Left hindlimb (tissue), 1 donor: Measurements from ENCODE around the gene CAMTA2.

Source experiments
- DNase-seq: peaks from one replicate; pipeline ENCODE4 v3.0.0-alpha.2; 2018

CAMTA2 gene

DNA sequence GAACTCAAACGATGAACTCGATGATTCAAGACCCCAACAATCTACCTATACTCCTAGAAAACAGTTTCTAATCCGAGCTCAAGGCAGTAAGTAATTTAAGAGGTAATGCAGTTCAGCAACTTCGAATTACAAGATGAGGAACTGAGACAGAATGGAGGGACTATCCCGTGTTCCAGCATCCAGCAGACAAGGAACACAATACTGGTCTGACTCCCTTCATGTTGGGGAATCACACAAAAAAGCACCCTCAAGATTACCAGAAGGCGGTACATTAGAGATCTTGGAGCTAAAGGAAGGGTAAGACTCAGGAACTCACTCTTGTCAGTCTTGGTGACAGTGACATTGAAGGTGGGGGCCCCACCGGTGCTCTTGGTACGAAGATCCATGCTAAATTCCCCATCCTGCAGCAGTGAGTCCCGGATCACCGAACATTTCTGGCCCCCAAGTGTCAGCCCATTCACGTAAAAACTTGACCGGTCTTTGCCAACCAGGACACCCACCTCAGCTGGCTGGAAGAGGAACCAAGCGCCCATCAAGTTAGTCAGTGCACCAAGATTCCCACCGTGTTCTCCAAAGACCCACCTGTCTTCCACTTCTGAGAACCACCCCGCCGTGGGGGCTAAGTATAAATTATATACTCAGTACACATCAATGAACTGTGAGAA, 41.0 kb downstream of the CAMTA2 start:
- DNase-seq: no peak

DNA sequence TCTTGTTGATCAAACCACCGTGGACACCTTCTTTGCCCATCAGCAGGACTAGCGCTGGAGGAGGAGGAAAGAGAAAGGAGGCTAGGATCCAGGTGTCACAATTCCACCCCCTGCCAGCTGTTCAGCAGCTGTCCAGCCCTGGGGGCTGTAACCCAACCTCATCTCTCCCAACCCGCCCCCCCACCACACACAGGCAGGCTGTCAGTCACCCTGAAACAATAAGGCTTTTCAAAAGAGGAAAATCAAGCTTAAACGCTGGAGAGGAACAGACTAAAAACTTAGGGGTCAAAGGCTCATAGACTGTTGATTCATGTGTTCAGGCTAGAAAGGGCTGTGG, 41.6 kb downstream of the CAMTA2 start:
- no peak for DNase-seq

DNA sequence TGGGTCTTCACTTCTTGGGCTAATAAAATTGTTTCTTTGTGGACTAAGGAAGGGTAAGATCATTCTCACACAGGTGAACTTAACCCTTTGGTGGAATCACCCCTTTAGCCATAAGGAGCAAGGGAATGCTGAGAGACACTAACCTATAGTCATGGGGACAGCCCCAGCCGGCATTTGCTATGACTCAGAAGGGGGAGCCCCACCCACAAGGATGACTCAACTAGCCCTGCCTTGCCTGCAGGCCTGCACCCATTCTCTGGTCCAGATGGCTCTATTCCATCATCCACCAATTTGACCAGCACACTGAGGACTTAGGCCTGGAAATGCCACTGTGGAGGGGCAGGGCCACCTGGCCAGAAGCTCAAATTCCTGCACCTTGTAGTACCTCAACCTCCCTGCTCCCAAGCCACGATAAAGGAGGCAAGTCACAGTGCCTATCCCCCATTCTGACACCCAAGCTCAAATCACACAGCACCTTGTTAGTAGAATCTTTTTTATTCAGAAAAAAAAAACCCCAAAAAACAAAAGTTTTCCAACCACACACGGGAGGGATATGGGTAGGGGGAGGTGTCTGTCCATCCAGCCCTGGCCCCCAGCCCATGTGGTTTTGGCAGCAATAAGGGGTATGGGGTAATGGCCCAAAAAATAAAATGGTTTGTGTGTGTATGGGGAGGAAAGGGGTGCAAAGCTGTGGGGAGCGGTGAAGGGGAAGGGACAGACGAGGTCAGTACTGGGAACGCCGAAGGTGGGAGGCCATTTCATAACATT, 42.1 kb downstream of the CAMTA2 start:
- no peak for DNase-seq

DNA sequence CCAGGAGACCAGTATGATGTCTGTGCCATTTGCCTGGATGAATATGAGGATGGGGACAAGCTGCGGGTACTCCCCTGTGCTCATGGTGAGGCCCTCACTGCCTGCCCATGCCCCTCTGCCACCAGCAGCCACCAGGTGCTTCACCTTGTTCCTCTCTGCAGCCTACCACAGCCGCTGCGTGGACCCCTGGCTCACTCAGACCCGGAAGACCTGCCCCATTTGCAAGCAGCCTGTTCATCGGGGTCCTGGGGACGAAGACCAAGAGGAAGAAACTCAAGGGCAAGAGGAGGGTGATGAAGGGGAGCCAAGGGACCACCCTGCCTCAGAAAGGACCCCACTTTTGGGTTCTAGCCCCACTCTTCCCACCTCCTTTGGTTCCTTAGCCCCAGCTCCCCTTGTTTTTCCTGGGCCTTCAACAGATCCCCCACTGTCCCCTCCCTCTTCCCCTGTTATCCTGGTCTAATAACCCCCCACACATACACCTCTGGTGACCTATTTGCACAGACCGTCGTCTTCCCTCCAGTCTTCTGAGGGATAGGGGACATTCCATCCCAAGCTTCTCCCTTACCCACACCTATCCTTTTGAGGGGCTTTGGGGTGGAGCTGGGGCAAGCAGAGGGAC, 42.8 kb downstream of the CAMTA2 start:
- no peak for DNase-seq

DNA sequence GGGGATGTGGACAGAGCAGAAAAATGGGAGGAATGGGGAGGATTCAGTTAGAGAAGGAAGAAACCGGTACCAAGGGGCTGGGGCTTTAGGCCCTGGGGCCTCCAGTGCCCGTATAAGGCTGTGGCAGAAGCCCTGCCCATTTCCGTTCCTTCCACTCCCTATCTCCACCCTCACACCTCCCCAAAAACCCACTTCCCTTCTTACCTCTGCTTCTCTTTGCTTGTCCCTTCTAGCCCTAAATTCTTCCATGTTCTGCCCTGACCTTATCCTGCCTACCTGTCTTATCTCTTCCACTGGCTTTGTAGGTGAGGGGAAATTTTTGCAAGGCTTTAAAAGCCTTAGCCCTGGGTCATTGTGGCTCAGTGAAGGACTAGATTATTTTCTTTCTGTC, 43.3 kb downstream of the CAMTA2 start:
- no peak for DNase-seq

DNA sequence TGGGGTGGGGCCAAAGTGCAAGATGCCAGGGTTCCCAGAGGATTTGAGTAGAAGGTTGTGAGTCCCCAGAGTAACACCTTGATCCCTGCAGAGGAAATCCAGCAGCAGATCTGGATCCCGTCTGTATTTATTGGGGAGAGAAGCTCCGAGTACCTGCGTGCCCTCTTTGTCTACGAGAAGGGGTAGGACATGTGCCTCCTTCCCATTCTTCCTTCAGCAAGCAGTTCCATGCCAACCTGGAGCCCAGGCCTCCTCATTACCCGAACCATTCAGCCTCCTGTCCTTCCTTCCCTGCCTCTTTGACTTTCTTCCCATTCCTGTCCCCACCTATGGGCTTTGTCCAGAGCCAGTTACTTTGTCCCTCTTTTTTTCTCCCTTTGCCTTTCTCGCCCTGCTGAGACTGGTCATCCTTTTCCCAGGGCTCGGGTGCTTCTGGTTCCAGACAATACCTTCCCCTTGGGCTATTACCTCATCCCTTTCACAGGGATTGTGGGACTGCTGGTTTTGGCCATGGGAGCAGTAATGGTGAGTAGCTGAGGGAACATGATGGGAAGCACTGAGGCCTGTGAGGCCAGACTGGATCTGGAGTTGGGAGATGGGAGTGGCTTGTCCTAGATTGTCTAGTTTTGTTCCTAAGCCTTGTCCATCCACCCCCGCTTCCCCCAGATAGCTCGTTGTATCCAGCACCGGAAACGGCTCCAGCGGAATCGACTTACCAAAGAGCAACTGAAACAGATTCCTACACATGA, 44.5 kb downstream of the CAMTA2 start:
- DNase-seq: no peak

DNA sequence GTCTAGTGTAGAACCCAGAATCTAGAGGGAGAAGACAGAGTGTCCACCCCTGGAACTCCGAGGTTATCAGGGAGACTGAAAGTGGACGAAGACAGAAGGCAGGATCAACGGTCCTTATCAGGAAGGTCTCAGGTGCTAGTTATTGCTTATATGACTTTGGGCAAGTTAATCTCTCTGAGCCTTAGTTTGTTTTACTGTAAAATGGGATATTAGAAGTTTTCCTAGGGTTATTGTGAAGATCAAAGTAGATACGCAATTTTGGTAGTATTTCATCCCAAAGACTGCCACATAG, 46.2 kb downstream of the CAMTA2 start:
- DNase-seq: no peak

DNA sequence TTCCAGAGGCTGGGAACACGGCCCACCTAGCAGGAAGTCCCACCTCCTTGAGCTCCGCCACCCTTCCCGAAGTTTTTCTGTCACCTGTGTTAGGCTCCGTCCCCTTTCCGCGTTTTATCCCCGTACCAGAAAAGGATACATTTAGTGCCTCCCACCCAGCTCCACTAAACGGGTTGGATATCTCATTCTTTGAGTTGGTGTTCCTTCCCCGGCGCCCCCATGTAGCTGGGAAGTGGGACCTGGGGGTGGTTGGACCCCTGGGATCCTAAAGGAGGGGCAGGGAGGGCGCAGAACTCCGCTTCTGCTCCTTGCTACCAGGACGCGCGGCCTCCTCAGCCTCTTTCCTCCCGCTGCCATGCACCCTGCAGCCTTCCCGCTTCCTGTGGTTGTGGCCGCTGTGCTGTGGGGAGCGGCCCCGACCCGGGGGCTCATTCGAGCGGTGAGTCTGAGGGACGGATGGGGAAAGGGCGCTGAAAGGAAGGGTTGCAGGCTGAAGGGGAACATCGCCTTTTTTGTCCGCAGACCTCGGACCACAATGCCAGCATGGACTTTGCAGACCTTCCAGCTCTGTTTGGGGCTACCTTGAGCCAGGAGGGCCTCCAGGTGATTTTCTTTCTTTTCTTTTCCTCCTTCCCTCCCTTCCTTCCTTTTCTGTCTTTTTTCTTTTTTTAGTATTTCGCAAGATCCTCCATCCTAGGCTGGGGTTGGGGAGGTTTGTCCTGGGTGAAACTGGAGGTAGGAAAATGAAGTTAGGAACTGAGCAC, 46.7 kb downstream of the CAMTA2 start:
- DNase-seq: no peak

DNA sequence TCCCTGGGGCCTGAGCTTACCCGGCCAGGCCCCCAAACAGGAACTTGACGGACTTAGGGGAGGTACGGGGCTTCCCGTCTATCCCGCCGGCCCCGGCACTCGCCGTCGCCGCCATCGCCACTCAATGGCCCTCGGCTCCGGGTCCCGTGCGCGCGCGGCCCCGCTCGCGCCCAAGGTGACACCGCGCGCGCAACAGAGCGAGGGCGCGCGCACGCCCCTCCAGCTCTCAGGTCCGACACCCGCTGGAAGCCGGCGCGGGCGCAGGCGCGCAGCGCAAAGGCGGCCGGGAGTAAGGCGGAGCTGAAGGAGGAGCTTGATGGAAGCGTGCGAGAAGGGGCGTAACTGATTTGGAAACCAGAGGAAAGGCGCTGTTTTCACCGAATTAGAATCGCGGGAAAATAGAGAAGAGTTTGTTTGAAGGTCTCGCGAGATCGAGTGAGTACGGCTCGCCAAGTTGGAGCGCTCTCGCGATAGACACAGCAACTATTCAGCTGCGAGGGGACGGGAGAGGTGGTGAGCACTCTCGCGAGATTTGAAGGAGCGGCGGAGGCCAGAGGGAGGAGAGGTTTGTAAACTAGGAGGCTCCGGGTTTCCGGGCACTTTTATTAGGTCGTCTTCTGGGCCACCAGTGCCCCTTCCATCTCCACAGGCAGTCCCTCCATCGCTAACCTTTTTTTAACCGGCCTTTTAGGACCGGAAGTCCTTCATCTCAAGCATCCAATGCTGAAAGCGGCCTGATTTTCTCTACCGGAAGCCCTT, 47.5 kb downstream of the CAMTA2 start, which contains the start of the genes RNF167 and SLC25A11:
Gene RNF167 (plus strand): TSS at position 473 of the 759 bp plus-strand sequence. CDS start 642 bp downstream, outside the sequence.
Gene SLC25A11 (minus strand): TSS at position 251 of the 759 bp plus-strand sequence. CDS start 136 bp downstream, at position 115.
- peak; percentile 98 for DNase-seq

DNA sequence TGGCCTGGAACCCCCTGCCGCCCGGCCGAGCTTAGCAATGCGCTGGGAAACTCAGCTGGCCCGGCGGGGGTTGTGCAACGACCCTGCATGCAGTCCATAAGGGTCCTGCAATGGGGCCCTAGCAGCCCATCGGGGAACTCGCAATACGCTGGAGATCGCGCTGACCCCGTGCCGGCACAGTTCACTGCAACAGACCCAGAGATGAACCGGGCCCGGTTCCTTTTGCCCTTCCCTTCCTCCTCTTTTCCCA, 48.0 kb downstream of the CAMTA2 start:
- no peak for DNase-seq

DNA sequence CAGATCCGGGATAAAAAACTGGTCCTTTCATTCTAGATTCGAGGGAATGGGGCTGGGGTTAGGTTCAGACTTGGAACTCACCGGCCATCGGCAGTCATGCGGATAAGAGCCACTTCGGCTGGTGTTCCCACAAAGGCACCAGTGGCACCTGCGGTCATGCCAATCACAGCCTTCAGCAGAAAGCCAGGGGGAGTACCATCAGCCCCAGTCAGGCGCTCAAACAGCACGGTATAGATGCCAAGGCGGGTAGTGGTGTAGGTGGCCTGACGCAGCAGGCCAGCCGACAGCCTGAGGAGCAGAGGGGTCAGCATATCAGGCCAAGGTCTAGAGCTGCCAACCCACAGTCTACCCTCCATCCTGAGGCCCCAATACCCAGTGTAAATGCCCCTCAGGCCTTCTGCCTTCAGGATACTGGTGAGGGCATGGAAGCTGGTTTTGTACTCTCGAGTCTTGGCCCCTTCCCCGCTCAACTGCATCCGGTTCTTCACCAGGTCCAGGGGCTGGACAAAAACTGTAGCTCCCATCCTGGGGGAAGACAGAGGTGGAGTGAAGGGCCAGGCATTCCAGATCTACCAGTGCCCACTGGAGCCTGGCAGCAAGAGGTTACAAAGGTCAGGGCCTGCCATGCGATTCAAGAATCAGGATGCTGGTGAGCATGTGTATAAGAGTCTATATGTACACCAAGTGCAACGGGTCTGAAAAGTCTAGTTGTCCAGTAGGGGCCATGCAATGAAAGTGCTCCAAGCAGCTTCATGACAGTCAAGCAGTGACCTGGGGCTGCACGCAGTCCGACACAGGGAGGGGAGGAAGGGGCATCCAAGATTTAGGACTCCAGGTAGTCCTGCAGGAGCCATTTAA, 48.6 kb downstream of the CAMTA2 start:
- DNase-seq: no peak

DNA sequence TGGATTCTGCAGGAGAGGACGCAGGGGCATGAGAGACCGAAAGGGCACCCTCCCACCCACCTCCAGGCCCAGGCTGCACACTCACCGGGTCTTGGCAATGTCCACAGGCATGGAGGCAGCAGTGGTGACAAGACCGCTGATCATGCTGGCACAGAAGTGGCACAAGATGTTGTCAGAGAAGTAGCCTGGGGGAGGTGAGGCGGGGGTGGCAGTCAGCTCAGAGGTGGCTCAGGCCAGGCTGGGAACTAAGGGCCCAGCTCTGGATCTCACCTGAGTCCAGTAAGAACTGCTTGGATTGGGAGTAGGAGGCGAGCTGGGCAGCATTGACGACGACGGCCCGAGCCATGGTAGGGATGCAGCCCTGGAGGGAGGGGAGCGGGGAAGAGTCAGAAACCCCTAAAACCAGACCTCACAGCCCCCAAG, 49.4 kb downstream of the CAMTA2 start:
- no peak for DNase-seq

DNA sequence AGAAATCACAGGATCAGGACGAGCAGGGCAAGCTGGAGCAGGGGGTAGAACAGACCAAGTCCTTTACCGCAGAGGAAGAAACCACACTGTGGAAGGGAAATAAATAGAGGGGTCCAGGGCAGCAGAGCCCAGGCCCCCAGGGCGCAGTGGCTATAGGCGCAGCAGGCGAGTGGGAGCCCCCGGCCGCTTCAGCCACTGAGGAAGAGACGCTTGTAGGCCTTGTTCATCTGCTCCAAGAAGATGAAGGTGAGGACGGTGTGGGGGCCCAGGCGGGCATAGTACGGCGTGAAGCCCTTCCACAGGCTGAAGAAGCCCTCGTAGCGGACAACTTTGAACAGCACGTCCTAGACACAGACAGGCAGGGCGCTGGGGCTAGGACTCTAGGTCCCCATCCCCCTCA, 49.9 kb downstream of the CAMTA2 start:
- DNase-seq: no peak

DNA sequence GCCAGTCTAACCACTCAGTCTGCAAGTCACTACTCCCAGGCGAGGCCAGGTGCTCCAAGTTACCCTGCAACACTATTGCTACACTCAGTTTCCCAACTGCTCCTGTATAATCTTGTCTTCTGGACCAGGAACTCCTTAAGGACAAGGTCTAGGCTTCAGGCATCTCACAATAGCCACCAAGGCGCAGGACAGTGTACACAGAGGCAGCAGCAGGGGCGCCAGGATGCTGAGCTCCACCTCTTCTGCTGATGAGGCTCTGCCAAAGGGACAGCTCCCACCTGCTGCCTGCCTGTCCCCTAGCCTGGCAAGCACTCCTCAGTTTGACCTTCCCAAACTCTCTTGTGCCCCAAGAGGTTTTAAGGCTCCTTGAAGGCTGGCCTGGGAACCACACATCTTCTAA, 51.0 kb downstream of the CAMTA2 start:
- DNase-seq: no peak

DNA sequence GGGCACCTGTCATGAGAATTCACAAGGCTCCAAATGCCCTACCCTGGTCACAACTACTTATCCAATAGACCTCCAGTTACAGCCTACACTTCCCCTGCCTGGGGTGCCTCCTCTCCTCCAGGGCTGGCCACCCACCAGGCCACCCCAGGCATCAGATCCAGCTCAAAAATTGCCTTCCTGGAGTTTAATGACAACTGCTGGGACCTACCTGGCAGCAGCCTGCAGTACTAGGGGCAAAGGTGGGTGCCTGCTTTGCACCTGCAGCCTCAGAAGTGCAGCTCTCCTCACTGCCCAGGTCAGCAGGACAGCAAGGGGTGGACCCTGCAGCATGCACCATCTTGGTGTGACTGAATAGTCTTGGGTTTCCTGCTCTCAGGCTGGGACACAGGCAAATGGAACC, 51.8 kb downstream of the CAMTA2 start:
- DNase-seq: no peak

DNA sequence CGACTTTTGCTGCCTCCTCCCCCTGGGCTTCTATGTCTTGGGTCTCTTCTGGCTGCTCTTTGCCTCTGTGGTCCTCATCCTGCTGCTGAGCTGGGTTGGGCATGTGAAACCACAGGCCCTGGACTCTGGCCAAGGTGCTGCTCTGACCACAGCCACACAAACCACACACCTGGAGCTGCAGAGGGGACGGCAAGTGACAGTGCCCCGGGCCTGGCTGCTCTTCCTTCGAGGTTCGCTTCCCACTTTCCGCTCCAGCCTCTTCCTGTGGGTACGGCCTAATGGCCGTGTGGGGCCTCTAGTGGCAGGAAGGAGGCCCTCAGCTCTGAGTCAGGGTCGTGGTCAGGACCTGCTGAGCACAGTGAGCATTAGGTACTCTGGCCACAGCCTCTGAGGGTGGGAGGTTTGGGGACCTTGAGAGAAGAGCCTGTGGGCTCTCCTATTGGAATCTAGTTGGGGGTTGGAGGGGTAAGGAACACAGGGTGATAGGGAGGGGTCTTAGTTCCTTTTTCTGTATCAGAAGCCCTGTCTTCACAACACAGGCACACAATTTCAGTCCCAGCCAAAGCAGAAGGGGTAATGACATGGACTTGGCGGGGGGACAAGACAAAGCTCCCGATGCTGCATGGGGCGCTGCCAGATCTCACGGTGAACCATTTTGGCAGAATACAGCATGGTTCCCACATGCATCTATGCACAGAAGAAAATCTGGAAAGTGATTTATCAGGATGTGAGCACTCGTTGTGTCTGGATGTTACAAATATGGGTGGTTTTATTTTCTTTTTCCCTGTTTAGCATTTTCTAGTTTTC, 53.1 kb downstream of the CAMTA2 start:
- no peak for DNase-seq

DNA sequence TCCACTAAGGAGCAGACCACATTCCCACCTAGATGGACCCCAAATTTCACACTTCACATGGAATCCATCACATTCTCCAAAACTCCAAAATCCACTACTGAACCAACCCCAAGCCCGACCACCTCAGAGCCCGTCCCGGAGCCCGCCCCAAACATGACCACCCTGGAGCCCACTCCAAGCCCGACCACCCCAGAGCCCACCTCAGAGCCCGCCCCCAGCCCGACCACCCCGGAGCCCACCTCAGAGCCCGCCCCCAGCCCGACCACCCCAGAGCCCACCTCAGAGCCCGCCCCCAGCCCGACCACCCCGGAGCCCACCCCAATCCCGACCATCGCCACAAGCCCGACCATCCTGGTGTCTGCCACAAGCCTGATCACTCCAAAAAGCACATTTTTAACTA, 53.8 kb downstream of the CAMTA2 start:
- DNase-seq: no peak

DNA sequence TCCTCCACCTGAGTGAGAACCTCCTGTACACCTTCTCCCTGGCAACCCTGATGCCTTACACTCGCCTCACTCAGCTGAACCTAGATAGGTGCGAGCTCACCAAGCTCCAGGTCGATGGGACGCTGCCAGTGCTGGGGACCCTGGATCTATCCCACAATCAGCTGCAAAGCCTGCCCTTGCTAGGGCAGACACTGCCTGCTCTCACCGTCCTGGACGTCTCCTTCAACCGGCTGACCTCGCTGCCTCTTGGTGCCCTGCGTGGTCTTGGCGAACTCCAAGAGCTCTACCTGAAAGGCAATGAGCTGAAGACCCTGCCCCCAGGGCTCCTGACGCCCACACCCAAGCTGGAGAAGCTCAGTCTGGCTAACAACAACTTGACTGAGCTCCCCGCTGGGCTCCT, 54.7 kb downstream of the CAMTA2 start:
- no peak for DNase-seq

DNA sequence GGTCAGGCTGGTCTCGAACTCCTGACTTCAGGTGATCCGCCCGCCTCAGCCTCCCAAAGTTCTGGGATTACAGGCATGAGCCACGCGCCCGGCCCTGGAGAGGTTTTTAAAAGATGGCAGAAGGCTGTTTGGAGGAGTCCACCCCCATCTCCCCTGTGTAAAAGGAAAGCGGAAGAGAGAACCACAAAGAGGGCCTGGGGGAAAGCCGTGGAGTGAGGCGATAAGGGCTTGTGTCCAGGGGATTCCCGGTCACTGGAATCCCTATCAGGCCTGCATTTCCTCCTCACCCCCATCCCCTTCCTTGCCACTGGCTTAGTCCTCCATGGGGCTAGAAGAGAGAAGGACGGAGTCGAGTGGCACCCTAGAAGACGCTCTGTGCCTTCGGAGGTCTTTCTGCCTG, 55.5 kb downstream of the CAMTA2 start, which contains the start of gene GP1BA:
Gene GP1BA (plus strand): TSS at position 315 of the 400 bp plus-strand sequence. CDS start 328 bp downstream, outside the sequence.
- DNase-seq: no peak

DNA sequence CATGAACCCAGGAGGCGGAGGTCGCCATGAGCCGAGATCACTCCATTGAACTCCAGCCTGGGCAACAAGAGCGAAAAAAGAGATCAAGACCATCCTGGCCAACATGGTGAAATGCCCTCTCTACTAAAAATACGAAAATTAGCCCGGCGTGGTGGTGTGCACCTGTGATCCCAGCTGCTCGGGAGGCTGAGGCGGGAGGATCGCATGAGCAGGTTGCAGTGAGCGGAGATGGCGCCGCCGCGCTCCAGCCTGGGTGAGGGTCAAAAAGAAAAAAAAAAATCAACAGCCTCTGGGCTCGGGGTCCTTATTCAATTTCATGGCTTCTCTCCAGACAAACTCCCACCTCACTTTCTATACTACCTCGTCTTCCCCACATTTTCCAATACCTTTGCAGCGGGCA, 58.6 kb downstream of the CAMTA2 start:
- DNase-seq: no peak
